Tibial nerve (tissue), 4 donors: ENCODE data around the gene GADD45G. TPM values are rescaled to one million over a fixed set of nuclear protein-coding genes. Genes with fewer than 3 reads are reported as not detected.

Experiments used
- DNase-seq, 2 donors: peaks; one replicate each; pipeline ENCODE4 v3.0.0-alpha.2; 2019; ENCODE audit warnings: low spot score in 2 of 2
- H3K27ac ChIP-seq, 4 donors: fragments of 200-600 bp; sonication (generic) in 3 of 4; one replicate each; pipeline ENCODE4 v1.5.1; 2017 to 2019; ENCODE audit warnings: mild to moderate bottlenecking in 1 of 4
- H3K27me3 ChIP-seq, 2 donors: fragments of 200-600 bp; sonication (generic) in 1 of 2; one replicate each; pipeline versions ENCODE4 v1.5.1 to v1.6.0; 2017 to 2019
- H3K36me3 ChIP-seq, 3 donors: fragments of 200-600 bp; sonication (generic); one replicate each; pipeline ENCODE4 v1.5.1; 2018 to 2019
- H3K4me1 ChIP-seq, 4 donors: fragments of 200-600 bp; sonication (generic) in 3 of 4; one replicate each; pipeline ENCODE4 v1.5.1; 2017 to 2019
- H3K4me3 ChIP-seq, 4 donors: fragments of 200-600 bp; sonication (generic) in 3 of 4; one replicate each; pipeline ENCODE4 v1.5.1; 2017 to 2019; ENCODE audit warnings: mild to moderate bottlenecking in 1 of 4, moderate library complexity in 1 of 4
- H3K9me3 ChIP-seq, 4 donors: fragments of 200-600 bp; sonication (generic) in 3 of 4; one replicate each; pipeline ENCODE4 v1.5.1; 2017 to 2019
- CTCF ChIP-seq, 5 experiments: fragments of 200-600 bp in 3 of 5; fragments of 450-650 bp in 2 of 5; sonication (generic) in 3 of 5; IDR thresholded peaks; one replicate each; pipeline ENCODE4 v1.5.1; 2016 to 2019; ENCODE audit warnings: antibody characterized with exemption in 5 of 5, mild to moderate bottlenecking in 3 of 5, moderate library complexity in 2 of 5
- EP300 ChIP-seq, 2 donors: sonication (generic); formaldehyde crosslinking; IDR thresholded peaks; one replicate each; pipeline ENCODE4 v1.6.1; 2017; ENCODE audit warnings: antibody characterized with exemption in 2 of 2, mild to moderate bottlenecking in 1 of 2
- POLR2A ChIP-seq, 2 donors: fragments of 450-650 bp; IDR thresholded peaks; one replicate each; pipeline ENCODE4 v1.6.1; 2017; ENCODE audit warnings: antibody characterized with exemption in 2 of 2, mild to moderate bottlenecking in 2 of 2, moderate library complexity in 2 of 2
- WGBS, 2 donors: methylation state at CpG; one replicate each; pipeline ENCODE4 v1.1.5; 2018; 5-methylcytosine and 5-hydroxymethylcytosine counted together
- total RNA-seq, 4 donors: library from RNA; depleted of rRNA; stranded (reverse); fragments of >200 nt; gene quantifications; one replicate each; pipeline ENCODE4 v1.1.0, GENCODE V29; 2016

Gene GADD45G
- total RNA-seq, 4 donors from 2014 or later = 5.7 to 45.8 (median 26.8) TPM

GRCh38 chr9:89596937-89597555, 7.8 kb upstream of the GADD45G start:
- Histone ChIP-seq H3K27me3 (no peaks in the 10 kb centered on the region), H3K36me3 (no peaks in the 10 kb centered on the region), H3K4me1 (peaks cover 0 to 15% (median 0%) of the 10 kb centered on the region in 4 donors), H3K4me3 (no peak overlapping the region), H3K9me3 (no peaks in the 10 kb centered on the region), H3K27ac (no peak overlapping the region)
- 83 to 84% methylated on average over 13 of the region's 13 CpGs for WGBS, 2 donors
- TF ChIP-seq EP300 (IDR thresholded peaks at IDR 0.05) (no peak), POLR2A (IDR thresholded peaks at IDR 0.05) (no peak), CTCF (IDR thresholded peaks at IDR 0.05) (no peak)
- DNase-seq = no peak

GRCh38 chr9:89597711-89598362, 7.0 kb upstream of the GADD45G start:
- H3K27me3 ChIP-seq = no peaks in the 10 kb centered on the region
- no peaks in the 10 kb centered on the region for H3K36me3 ChIP-seq
- WGBS, 2 donors = 43 to 54% methylated on average over 3 to 7 of the region's 7 CpGs

GRCh38 chr9:89598363-89598713, 6.5 kb upstream of the GADD45G start:
- Histone ChIP-seq H3K9me3 (no peaks in the 10 kb centered on the region), H3K27me3 (no peaks in the 10 kb centered on the region), H3K4me3 (no peak overlapping the region), H3K36me3 (no peaks in the 10 kb centered on the region), H3K4me1 (peaks cover 0 to 15% (median 7%) of the 10 kb centered on the region in 4 donors), H3K27ac (no peak overlapping the region)
- no peak for DNase-seq
- TF ChIP-seq POLR2A (IDR thresholded peaks at IDR 0.05) (no peak), EP300 (IDR thresholded peaks at IDR 0.05) (no peak), CTCF (IDR thresholded peaks at IDR 0.05) (peak in 1 of 5 experiments; percentile 8)
- 0 to 4% methylated on average over 2 of the region's 2 CpGs for WGBS, 2 donors

More at GRCh38 chr9:89597711-89598362, 7.0 kb upstream of the GADD45G start:
- H3K4me3 ChIP-seq = no peak overlapping the region
- peaks cover 0 to 15% (median 2%) of the 10 kb centered on the region in 4 donors for H3K4me1 ChIP-seq
- H3K9me3 ChIP-seq = no peaks in the 10 kb centered on the region
- DNase-seq = peak; percentile 25 to 79
- TF ChIP-seq CTCF (IDR thresholded peaks at IDR 0.05) = peak; percentile 65 to 86 (median 76)
- TF ChIP-seq POLR2A (IDR thresholded peaks at IDR 0.05) = no peak
- no peak overlapping the region for H3K27ac ChIP-seq

- no peak overlapping the region for H3K4me3 ChIP-seq
- no peak for DNase-seq
- no peak for TF ChIP-seq CTCF (IDR thresholded peaks at IDR 0.05)
- TF ChIP-seq EP300 (IDR thresholded peaks at IDR 0.05) = no peak
- no peak for TF ChIP-seq POLR2A (IDR thresholded peaks at IDR 0.05)
- H3K9me3 ChIP-seq = no peaks in the 10 kb centered on the region
- no peaks in the 10 kb centered on the region for H3K27me3 ChIP-seq
- peaks cover 0 to 15% (median 12%) of the 10 kb centered on the region in 4 donors for H3K4me1 ChIP-seq
- H3K36me3 ChIP-seq = no peaks in the 10 kb centered on the region
- H3K27ac ChIP-seq = no peak overlapping the region
- 40 to 43% methylated on average over 10 of the region's 10 CpGs for WGBS, 2 donors
These were observed 5.9 kb upstream of the GADD45G start for GRCh38 chr9:89598926-89599325.

GRCh38 chr9:89600831-89601230, 4.0 kb upstream of the GADD45G start:
- H3K36me3 ChIP-seq = no peaks in the 10 kb centered on the region
- H3K4me3 ChIP-seq = no peak overlapping the region
- TF ChIP-seq POLR2A (IDR thresholded peaks at IDR 0.05) (no peak), CTCF (IDR thresholded peaks at IDR 0.05) (no peak), EP300 (IDR thresholded peaks at IDR 0.05) (no peak)
- 70 to 83% methylated on average over 6 of the region's 6 CpGs for WGBS, 2 donors
- H3K4me1 ChIP-seq = peaks cover 0 to 32% (median 18%) of the 10 kb centered on the region in 4 donors
- H3K27me3 ChIP-seq = no peaks in the 10 kb centered on the region
- H3K27ac ChIP-seq = no peak overlapping the region
- no peak for DNase-seq
- no peaks in the 10 kb centered on the region for H3K9me3 ChIP-seq
